GM19023 (cell line): ENCODE measurements around the gene LIMS2.

Experiments used
- ATAC-seq: cut with Tn5 transposase; IDR thresholded peaks from one replicate; pipeline ENCODE4 v1.9.1; 2021; ENCODE audit warnings: mild to moderate bottlenecking, moderate library complexity; ENCODE audit not compliant: unreplicated experiment

The LIMS2 gene

DNA sequence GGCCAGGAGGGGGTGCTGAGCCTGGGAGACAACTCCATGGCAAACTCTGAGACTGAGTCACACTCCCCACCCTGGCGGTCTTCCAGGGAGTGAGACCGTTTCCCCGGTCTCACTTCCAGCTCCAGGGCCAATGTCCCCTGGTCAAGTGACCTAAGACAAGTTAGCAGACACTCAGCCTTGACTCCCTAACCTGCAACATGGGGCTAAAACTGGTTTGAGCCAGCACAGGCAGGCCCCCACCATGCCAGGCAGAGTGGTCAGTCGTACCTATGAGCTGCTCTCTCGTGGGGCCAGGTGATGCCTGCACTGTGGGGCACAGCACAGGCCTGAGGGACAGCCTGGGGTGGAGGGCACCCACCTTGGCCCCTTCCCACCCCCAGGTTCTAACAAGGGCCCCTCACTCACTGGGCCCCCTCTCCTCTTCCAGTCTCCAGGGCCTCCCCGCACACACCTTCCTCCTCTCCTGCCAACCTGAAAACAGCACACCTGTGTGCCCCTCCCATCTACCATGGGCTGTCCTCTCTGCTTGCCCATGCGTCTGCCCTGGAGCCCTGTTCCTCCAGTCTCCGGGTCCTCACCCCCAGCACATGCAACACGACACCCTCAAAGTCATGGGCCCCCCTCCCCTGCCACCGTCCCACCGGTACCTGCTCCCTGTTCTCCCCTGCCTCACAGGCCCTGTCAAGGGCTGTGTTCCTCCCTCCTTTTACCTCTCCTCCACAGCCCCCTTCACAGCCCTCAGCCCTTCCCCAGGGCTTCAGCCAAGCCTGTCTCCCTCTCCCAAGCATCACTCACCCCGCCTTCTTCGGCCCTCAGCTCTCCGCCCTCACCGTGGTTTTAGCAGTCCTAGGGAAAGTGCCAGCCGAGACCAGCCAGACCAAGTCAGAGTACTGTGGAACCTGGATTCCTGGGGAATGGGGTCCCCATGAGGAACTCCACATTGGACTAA is 27.8 kb downstream of the LIMS2 start:
- ATAC-seq, result no peak

- no peak for ATAC-seq
Measured at GRCh38 chr2:127646487-127647241, 28.7 kb downstream of the LIMS2 start.

DNA sequence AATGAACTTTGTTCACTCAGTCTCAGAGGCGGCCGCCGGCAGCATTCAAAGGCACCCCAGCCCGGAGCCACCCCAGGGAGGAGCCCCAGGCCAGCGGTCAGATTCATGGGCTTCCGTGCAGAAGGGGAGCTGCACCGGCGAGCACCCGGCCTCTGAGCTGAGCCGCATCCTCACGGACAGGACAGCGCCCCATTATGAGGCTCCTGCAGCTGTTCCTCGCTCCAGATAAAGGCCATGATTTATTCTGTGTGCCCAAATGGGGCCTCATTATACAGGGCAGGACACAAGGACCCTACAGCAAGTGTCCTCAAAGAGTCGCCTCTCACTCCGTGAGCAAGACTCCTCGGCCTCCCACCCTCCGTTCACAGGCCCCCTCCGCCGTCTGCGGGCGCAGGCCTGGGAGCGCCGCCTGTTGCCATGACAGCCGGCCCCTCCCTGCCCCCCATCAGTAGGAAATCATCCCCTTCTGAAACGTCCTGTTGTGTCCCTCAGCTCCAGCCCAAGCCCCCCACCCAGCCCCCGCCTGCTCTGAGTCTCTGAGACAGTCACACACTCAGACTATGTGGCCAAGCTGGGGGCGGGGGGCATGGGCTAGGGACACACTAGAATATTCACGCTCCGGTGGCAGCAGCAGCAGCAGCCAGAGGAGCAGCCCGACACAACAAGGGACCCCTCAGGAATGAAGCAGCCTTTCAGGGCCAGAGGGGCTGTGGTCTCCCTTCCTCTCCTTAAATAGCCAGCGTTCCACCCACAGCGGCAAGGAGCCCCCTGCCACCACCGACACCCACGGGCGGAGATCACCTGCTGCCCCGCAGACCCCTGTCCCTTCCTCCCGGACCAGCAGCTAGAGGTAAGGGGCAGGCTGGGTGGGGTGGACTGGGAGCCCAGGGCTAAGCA is 29.7 kb downstream of the LIMS2 start, which contains the start of gene GPR17:
GPR17 (plus strand) TSS at position 759 of the 897 bp plus-strand sequence. CDS start 4,583 bp downstream, outside the sequence.
- no peak for ATAC-seq

- no peak for ATAC-seq
Measured at GRCh38 chr2:127645026-127645394, 30.3 kb downstream of the LIMS2 start.

GRCh38 chr2:127644066-127645025 is 31.0 kb downstream of the LIMS2 start:
- no peak for ATAC-seq

DNA sequence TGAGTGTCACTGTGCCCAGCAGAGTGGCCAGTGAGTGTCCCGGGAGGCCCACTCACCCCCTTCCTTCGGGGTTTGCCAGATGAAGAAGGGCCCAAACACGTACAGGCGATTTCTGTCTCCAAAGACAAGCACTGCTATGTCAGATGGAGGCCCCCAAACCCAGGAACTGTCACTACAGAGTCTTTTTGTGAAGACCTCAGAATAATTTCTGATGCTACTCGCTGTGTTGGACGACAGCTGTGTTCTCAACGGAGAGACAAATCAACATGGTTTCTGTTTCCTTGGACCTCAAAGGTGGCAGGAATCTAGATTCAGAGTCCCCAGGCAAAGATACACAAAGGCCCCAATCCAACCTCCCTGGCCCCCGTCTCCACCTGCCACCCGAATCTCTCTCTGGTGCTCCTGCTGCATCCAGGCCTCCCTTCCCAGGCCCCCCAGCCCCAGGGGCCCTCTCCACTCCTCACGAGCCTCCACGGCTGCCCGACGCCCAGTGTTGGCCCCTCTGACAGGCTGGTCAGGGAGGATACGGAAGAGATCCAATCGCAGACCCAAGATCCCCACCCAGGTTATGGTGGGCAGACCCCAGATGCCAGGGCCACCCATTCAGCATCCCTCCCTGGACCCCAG is 31.8 kb downstream of the LIMS2 start:
- no peak for ATAC-seq

DNA sequence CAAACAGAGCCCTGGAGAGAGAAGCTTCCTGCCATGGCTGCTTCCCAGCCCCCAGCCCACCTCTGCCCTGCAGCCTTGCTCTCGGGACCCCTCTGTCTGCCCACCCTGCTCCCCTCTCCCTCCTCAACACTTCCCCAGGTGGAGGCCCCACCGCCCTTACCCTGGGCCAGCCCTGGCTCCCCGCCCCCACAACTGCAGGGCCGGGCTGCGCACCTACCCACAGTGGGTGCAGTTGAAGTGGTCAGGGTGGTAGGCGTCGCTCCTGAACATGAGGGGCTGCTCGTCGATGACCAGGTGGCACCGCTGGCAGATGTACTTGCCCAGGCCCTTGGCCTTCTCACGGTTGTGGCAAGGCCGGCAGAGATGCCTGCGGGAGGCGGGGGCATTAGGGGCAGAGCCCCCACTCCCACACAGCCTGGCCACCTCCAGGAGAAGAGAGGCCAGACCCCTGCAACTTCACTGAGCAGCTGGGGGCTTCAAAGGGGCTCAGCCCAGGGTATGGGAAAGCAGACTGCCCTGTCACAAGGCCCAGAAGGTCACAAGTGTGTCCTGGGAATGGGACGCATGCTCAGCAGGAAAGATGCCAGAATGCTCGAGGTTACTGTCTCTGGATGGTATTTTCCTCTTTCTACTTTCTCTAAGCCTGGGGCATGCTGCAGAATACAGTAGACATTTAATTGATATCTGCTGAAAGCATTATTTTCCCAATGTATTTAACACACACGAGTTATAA is 32.5 kb downstream of the LIMS2 start:
- ATAC-seq, result no peak

DNA sequence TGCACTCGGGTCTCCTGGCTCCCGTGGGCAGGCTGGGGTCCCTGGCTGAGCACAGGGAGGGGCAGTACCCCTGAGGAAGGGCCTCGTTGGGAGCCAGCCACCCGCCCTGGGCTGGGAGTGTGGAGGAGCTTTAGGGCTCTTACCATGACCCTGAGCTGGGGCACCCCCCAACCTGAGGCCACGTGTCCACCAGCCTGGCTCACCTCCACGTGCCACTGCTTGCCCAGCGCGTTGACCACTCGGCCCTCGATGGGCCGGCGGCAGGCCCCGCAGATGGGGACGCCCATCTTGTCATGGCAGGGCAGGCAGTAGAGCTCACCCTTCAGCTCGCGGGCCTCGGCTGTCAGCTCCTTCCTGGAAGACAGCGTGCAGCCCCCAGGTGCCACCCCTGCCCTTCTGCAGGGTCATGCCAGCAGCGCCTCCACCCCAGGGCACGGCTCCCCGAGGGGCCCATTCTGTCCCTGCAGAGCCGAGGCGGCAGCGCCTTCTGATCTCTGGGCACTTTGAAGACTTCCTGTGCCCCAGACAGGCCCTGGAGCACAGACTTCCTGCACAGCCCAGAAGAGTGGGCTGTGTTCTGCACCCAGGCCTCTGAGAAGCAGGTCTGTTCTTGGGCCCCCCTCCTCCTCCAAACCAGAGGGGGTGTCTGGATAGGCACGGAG is 33.4 kb downstream of the LIMS2 start:
- no peak for ATAC-seq

DNA sequence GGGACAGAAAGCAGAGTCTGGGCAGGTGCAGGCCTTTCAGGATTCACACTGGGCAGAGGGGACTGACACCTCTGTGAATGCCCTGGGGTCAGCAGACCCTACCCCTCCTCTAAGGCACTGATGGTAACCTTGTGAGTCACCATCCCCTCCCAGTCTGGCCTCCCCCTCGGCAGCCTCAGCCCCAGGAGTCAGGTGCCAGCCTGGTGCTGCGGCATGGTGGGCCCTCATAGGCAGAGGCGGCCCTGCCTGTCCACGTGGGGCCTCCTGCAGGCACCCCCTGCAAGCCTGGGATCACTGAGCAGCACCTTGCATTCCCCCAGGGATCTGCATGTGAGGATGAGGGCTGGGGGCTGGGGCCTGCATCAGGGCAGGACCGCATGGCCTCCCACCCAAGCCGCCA is 34.2 kb downstream of the LIMS2 start:
- no peak for ATAC-seq

DNA sequence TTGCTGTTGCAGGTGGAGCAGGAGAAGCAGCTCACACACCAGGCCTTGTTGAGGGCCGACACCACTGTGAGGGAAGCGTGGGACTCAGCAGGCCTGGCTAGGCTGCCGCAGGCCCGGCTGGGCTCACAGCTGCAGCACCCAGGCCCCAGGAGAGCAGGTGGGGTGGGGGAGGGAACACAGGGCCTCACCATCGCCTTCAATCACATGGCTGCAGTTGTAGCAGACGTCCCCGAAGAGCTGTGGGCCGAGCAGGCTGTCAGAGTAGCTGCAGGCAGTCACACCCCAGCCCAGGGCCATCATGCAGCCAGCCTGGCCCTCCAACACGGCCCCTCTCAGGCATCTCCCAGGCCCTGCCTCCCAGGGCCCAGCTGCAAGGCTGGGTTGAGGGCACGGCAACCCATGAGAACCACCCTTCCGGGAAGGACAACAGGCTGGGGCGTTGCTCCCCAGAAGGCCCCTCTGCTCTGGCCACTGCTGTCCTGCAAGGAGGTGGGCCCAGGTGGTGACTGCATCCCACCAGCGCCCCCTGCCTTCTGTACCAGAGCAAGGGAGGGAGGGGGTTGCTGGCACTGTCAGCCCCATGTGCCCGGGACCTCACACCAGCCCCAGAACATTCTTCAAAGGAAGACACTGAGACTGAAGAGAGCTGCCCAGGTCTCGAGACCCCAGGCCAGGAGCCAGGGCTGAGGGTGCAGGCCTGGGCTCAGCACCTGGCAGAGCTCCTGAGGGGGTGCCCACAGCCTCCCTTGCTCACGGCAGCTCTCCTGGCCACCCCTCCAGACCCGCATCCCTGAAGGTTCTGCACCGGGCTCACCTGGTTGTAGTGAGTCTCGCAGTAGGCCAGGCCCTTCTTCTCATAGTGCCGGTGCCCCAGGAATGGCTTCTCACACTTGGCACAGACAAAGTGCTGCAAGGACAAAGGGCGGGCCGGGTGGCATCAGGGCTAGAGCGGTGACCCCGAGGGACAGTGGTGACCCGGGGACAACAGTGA is 35.0 kb downstream of the LIMS2 start:
- ATAC-seq, result peak; percentile 48

GRCh38 chr2:127639111-127639474 is 36.2 kb downstream of the LIMS2 start:
- no peak for ATAC-seq

- ATAC-seq, result no peak
Measured at GRCh38 chr2:127638361-127639110, 36.8 kb downstream of the LIMS2 start.

- ATAC-seq, result no peak
Measured at GRCh38 chr2:127637725-127638252, 37.5 kb downstream of the LIMS2 start.

- no peak for ATAC-seq
Measured at GRCh38 chr2:127637236-127637630, 38.1 kb downstream of the LIMS2 start.

DNA sequence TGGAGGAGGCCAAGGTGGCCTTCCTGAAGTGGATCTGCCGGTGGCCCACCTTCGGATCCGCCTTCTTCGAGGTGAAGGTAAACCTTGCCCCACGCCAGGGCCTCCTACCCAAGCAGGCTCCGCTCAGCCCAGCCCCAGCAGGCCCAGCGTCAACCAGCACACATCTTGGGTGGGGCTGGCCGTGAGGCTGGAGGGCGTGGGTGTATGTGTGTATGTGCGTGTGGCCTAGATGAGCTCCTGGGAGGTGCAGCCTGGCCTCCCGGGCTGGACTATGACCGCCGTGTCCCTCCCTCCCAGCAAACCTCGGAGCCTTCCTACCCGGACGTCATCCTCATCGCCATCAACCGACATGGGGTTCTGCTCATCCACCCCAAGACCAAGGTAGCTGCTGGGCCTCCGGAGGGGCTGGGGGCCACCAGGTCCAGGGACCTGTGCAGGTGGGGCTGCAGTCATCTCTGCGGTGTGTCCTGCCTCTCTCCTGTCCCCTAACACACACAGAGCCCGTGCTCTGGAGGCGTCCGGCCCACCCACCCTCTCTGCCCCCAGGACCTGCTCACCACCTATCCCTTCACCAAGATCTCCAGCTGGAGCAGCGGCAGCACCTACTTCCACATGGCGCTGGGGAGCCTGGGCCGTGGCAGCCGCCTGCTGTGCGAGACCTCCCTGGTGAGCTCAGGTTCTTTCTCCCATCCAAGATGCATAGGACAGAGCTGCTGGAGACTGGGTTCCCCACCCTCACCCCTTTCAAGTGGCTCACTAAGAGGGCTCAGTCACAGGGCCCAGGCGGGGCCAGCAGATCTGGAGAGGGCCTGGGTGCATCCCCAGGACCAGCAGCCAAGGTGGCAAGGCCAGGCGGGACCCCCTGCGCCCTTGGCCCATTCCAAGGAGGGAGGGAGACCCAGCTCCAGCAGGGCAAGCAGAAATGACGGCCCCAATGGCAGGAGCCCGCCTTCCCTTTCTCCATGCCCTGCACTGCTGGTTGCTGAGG is 38.8 kb downstream of the LIMS2 start:
- ATAC-seq, result no peak
